Activated CD4-positive, CD25-positive, alpha-beta regulatory T cell treated with anti-CD3 and anti-CD28 coated beads, Interleukin-2, amount 50 U/mL, for 16 hours (primary cell): ENCODE measurements around the gene C20orf96.
"Not testable (repeated sequence)": the region's sequence is repeated elsewhere in the genome, so short reads cannot be mapped to it uniquely, and the experiment has no call there.

Experiments used
- DNase-seq: peaks from one replicate; pipeline ENCODE4 v3.0.0-alpha.2; 2020; ENCODE audit warnings: low read depth, low spot score

The C20orf96 gene

GRCh38 chr20:237489-237888 is 53.1 kb downstream of the C20orf96 start:
- DNase-seq: no peak

- DNase-seq: no peak
Measured at GRCh38 chr20:235891-236290, 54.7 kb downstream of the C20orf96 start.

GRCh38 chr20:227439-228105 is 63.0 kb downstream of the C20orf96 start:
- DNase-seq: no peak

DNA sequence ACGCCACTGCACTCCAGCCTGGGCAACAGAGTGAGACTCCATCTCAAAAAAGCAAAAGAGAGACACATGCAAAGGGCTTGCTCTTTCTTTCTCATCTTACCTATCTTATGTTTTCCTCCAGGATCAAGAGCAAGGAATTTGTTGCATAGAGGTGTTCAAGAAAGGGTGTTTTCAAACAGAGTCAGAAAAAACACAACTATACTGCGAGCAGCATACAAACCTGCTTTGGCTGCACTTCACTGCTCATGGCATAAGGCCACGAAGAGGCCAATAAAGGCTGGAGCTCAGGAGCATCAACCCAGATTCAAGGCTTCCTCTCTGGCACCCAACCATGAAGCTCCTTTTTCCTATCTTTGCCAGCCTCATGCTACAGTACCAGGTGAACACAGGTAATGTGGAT is 63.6 kb downstream of the C20orf96 start, which contains the start of gene DEFB129:
Gene DEFB129, plus strand, starts transcription at position 301 of the 400 bp plus-strand sequence. Its CDS starts 31 bp downstream, at position 332.
- DNase-seq: no peak

- not testable (repeated sequence) for DNase-seq
Measured at GRCh38 chr20:225879-226278, 64.7 kb downstream of the C20orf96 start.

- no peak for DNase-seq
Measured at GRCh38 chr20:221258-221830, 69.2 kb downstream of the C20orf96 start.
